ENCODE data around the gene MMAB.

The MMAB gene

DNA sequence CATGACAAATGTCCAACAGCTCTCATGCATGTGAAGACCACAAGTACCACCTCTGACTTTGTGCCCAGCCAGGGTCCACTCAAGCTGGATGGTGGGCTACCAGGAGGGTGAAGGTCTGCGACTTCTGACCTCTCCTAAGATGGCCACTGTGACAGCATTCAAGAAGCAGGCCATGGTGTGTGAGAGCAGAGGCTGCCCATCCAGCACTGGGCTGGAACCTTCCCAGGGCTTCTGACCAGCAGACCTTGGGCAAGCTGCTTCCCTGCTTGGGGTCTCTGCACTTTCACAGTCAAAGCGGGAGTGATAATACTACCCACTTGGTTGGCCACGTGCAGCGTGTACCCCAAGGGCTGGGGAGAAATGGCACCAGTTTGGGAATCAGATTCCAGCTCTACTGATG lies 10.4 kb downstream of the MMAB start:
- ChIA-PET POLR2A (no interaction called here), CTCF (no interaction called here)
- DNase-seq (ENCODE audit: extremely low spot score) = no peak

DNA sequence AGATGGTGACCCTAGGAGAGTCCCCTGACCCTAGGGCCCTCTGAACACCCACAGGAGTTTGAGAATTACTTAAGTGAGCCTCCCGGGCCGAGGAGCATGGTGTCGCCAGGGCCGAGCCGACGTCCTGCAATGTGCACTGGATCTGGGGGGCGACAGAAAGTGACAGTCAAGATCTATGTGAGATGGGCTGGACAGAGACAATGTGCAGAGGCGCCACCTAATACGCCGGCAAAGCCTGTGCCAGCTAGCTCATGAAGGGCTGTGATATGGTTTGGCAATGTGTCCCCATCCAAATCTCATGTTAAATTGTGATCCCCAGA lies 11.6 kb downstream of the MMAB start:
- TF ChIP-seq NFRKB (IDR thresholded peaks at IDR 0.05) = no peak
- TF ChIP-seq ELF4 (IDR thresholded peaks at IDR 0.05) = no peak
- TF ChIP-seq ZNF384 (IDR thresholded peaks at IDR 0.05) = no peak
- TF ChIP-seq SP1 (IDR thresholded peaks at IDR 0.05) = no peak
- TF ChIP-seq FOXK2 (IDR thresholded peaks at IDR 0.05) = no peak
- TF ChIP-seq SUZ12 (IDR thresholded peaks at IDR 0.05) = no peak
- TF ChIP-seq LEF1 (IDR thresholded peaks at IDR 0.05; ENCODE audit: borderline replicate concordance) = no peak
- no peak for TF ChIP-seq FOXA1 (IDR thresholded peaks at IDR 0.05)
- TF ChIP-seq TARDBP (IDR thresholded peaks at IDR 0.05) = no peak
- TF ChIP-seq, protein P1, sequence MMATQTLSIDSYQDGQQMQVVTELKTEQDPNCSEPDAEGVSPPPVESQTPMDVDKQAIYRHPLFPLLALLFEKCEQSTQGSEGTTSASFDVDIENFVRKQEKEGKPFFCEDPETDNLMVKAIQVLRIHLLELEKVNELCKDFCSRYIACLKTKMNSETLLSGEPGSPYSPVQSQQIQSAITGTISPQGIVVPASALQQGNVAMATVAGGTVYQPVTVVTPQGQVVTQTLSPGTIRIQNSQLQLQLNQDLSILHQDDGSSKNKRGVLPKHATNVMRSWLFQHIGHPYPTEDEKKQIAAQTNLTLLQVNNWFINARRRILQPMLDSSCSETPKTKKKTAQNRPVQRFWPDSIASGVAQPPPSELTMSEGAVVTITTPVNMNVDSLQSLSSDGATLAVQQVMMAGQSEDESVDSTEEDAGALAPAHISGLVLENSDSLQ (IDR thresholded peaks at IDR 0.05) = no peak
- ChIA-PET CTCF (no interaction called here), POLR2A (interaction anchor here (0.6 kb wide), 1 partner anchor 12 kb away, joined by 3 read pairs; the partner anchor contains the start of genes MMAB and MVK)
- DNase-seq (ENCODE audit: extremely low spot score) = no peak

More for the DNA sequence above, 10.4 kb downstream of the MMAB start:
- TF ChIP-seq SP1 (IDR thresholded peaks at IDR 0.05) = no peak
- TF ChIP-seq, protein P1 (IDR thresholded peaks at IDR 0.05) = no peak
- no peak for TF ChIP-seq BHLHE40 (IDR thresholded peaks at IDR 0.05; ENCODE audit: borderline replicate concordance)
- no peak for TF ChIP-seq FOXM1 (IDR thresholded peaks at IDR 0.05; ENCODE audit: borderline replicate concordance)
- no peak for TF ChIP-seq ARNT (IDR thresholded peaks at IDR 0.05)
- no peak for TF ChIP-seq FOXA1 (IDR thresholded peaks at IDR 0.05)
- TF ChIP-seq NFRKB (IDR thresholded peaks at IDR 0.05) = no peak
- TF ChIP-seq L3MBTL2 (conservative IDR thresholded peaks at IDR 0.05) = no peak
- TF ChIP-seq TARDBP (IDR thresholded peaks at IDR 0.05) = no peak
- TF ChIP-seq FOXK2 (IDR thresholded peaks at IDR 0.05) = no peak

DNA sequence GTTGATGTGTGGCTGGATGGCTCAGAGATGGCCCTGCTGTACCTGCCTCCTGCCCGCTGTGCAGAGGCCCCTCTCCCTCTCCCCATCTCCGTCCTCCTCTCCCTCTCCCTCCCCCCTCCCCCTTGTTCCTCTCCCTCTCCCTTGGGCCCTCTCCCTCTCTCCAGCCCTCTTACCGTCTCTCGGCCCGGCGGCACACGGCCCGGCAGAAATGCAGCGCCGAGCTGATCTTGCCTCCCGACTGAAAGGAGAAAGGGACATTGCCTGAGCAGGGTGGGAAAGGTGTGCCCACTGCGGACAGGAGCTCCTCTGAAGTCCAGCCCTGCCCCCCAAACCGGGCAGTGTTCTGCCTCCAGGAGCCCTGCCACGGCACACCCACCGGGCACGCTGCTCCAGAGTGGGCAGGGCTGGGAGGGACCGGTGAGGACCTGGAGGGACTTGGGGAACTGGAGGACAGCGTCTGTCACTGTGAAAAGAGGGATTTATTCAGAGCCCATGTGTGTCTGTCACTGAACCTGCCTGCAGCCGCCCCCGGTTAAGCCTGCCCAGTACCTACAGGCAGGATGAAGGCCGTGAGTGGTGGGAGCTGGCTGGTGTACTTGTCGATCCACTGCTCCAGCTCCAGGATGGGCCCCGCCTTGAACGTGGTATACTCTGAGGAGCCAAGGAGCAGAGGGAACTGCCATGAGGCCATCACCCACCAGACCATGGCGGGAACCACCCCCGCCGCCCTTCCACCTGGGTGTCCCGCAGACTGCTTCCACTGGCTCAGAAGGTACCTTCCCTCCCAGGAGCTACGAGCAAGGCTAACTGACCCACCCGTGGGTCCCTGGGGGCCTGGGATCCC lies 12.2 kb downstream of the MMAB start:
- TF ChIP-seq ELF4 (IDR thresholded peaks at IDR 0.05) (no peak), SUZ12 (IDR thresholded peaks at IDR 0.05) (no peak), LEF1 (IDR thresholded peaks at IDR 0.05; ENCODE audit: borderline replicate concordance) (no peak), NFRKB (IDR thresholded peaks at IDR 0.05) (no peak), FOXM1 (IDR thresholded peaks at IDR 0.05; ENCODE audit: borderline replicate concordance) (no peak), BHLHE40 (IDR thresholded peaks at IDR 0.05; ENCODE audit: borderline replicate concordance) (no peak), TARDBP (IDR thresholded peaks at IDR 0.05) (no peak), L3MBTL2 (conservative IDR thresholded peaks at IDR 0.05) (no peak)
- TF ChIP-seq, protein P1 (IDR thresholded peaks at IDR 0.05) = no peak
- POLR2A ChIA-PET = interaction anchor here (0.6 kb wide), 1 partner anchor 13 kb away, joined by 3 read pairs; the partner anchor contains the start of genes MMAB and MVK
- CTCF ChIA-PET = no interaction called here
- no peak for DNase-seq (ENCODE audit: extremely low spot score)

DNA sequence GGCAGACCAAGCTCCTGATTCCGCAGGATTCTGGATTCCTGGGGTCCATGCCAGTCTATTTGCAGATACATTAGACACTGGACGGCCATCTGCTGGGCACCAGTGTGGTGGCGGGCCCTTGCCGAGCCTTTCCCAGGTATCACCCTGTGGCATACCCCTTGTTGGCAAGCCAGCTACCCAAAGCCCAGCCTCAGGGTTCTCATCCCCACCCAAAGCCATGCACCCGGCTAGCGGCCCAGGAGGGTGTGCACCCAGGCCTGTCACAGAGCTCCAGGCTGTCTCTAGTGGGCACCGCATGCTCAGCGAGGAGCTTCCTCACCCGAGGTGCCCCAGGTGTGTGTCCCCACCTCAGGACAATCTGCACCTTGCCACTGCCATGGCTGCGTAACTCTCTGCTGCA lies 13.7 kb downstream of the MMAB start:
- ChIA-PET CTCF (no interaction called here), POLR2A (interaction anchor here (0.7 kb wide), 1 partner anchor 14 kb away, joined by 3 read pairs; the partner anchor contains the start of gene MVK)
- TF ChIP-seq, protein P1 (IDR thresholded peaks at IDR 0.05) = no peak
- TF ChIP-seq SUZ12 (IDR thresholded peaks at IDR 0.05) = no peak
- TF ChIP-seq HDGF (IDR thresholded peaks at IDR 0.05; ENCODE audit: borderline replicate concordance) = no peak
- TF ChIP-seq FOXA1 (IDR thresholded peaks at IDR 0.05) = no peak
- TF ChIP-seq TARDBP (IDR thresholded peaks at IDR 0.05) = no peak
- no peak for TF ChIP-seq L3MBTL2 (conservative IDR thresholded peaks at IDR 0.05)
- TF ChIP-seq LEF1 (IDR thresholded peaks at IDR 0.05; ENCODE audit: borderline replicate concordance) = no peak

DNA sequence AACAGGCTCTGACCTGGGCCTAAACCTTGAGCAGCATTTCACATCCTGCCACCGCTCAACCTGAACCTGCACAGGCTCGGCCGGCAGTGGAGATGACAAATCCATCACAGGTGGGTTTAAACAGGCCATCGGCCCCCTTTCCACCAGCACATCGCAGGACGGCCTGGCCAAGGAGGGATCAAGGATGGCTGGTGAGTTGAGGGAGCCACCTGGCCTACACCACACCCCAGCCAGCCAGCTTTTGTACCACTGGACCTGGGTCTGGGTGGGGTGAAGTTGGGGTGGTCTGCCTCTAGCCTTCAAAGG lies 14.2 kb downstream of the MMAB start:
- no peak for DNase-seq (ENCODE audit: extremely low spot score)
- TF ChIP-seq SP1 (IDR thresholded peaks at IDR 0.05) (no peak), ARNT (IDR thresholded peaks at IDR 0.05) (no peak)
- POLR2A ChIA-PET = interaction anchor here (0.7 kb wide), 1 partner anchor 15 kb away, joined by 3 read pairs; the partner anchor contains the start of gene MVK
- CTCF ChIA-PET = no interaction called here

More for the DNA sequence above, 13.7 kb downstream of the MMAB start:
- DNase-seq (ENCODE audit: extremely low spot score) = no peak

DNA sequence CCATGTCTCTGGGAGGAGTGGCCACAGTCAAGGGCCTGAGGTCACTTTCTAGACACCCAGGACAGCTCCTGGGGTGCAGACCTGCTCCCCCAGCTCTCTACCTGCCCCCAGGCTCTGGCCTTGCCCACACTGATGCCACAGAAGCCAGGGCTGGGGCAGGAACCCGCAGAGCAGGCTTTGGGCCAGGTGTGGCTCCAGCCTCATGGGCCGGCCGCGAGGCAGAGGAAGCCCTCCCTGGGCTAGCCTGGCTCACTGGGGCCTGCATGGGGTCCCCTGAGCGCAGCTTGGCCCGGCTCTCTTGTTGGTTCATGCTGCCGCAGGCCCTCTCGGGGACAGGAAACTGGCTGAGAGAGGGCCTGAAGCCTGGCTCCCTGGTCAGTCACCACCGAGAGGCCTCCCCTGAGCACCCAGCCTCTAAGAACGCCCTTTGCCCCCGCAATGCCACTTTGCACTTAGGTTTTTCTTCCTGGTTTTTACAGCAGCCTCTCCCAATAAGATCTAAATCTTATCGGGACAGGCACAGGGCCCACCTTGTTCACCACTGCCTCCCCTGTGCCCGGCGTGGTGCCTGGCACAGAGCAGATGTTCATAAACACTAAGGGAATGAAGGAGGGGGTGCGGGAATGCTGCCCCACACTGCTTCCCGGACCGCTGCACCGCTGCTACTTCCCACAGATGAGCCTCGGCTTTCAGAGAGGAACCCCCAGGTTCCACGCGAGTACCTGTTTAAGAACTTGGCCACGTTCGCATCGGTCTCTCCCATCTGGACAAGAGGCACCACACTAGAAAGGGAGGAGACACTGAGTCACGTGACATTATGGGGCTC lies 14.7 kb downstream of the MMAB start:
- TF ChIP-seq SP1 (IDR thresholded peaks at IDR 0.05) = no peak
- TF ChIP-seq TARDBP (IDR thresholded peaks at IDR 0.05) = no peak
- TF ChIP-seq BHLHE40 (IDR thresholded peaks at IDR 0.05; ENCODE audit: borderline replicate concordance) = no peak
- CTCF ChIA-PET = no interaction called here
- POLR2A ChIA-PET = no interaction called here
- DNase-seq (ENCODE audit: extremely low spot score) = no peak
